B cell (primary cell): ENCODE measurements around the gene PPP6R3. TPM values are rescaled to one million over a fixed set of nuclear protein-coding genes. Genes with fewer than 3 reads are reported as not detected.

Experiments used
- ATAC-seq: fragments of 200-7000 bp; cut with Tn5 transposase; one replicate; pipeline ENCODE4 v1.10.0; 2021; ENCODE audit warnings: low read depth, mild to moderate bottlenecking, moderate number of reproducible peaks, moderate library complexity
- CTCF ChIA-PET: fragments of 350-600 bp; sonication (Branson Sonifier 250); formaldehyde crosslinking; loops from one replicate; lab custom pipeline; 2021; ENCODE audit warnings: antibody characterized with exemption, inconsistent platforms; lab: Charles Lee
- POLR2A ChIA-PET: fragments of 350-600 bp; sonication (Branson Sonifier 250); formaldehyde crosslinking; loops from one replicate; lab custom pipeline; 2021; ENCODE audit warnings: antibody characterized with exemption; lab: Charles Lee
- DNase-seq: peaks from one replicate; pipeline ENCODE4 v3.0.0; 2013
- H2AFZ ChIP-seq: 2 replicates; pipeline ENCODE4 v1.6.1; 2012; ENCODE audit warnings: mild to moderate bottlenecking, low read depth, low read length; ENCODE audit not compliant: insufficient read depth, poor library complexity, severe bottlenecking
- H3K27ac ChIP-seq, 2 donors: 1 replicate in 1 of 2; 2 replicates in 1 of 2; pipeline ENCODE4 v1.5.1; 2012 to 2013; ENCODE audit warnings: low read length in 2 of 2, mild to moderate bottlenecking in 2 of 2, moderate library complexity in 1 of 2
- H3K27me3 ChIP-seq, 4 experiments: fragments of 200-600 bp in 1 of 4; sonication (generic) in 1 of 4; replicated peaks in 1 of 4; 1 replicate in 2 of 4; 2 replicates in 2 of 4; pipeline versions ENCODE4 v1.6.1 to v1.7.0; 2013 to 2016; ENCODE audit warnings: low read length in 3 of 4, mild to moderate bottlenecking in 2 of 4, mixed read lengths in 1 of 4, moderate library complexity in 1 of 4; ENCODE audit not compliant: insufficient read depth in 4 of 4, control insufficient read depth in 3 of 4; ENCODE audit errors: control extremely low read depth in 1 of 4
- H3K36me3 ChIP-seq, 2 experiments: replicated peaks in 1 of 2; 1 replicate in 1 of 2; 2 replicates in 1 of 2; pipeline versions ENCODE4 v1.6.1 to v1.7.1; 2013; ENCODE audit warnings: low read length in 1 of 2; ENCODE audit not compliant: insufficient read depth in 2 of 2, control insufficient read depth in 1 of 2; ENCODE audit errors: control extremely low read depth in 1 of 2, extremely low read depth in 1 of 2
- H3K4me1 ChIP-seq, 2 donors: fragments of 200-600 bp in 1 of 2; sonication (generic) in 1 of 2; 1 replicate in 1 of 2; 2 replicates in 1 of 2; pipeline versions ENCODE4 v1.5.1 to v1.6.1; 2013 to 2017; ENCODE audit warnings: low read length in 2 of 2; ENCODE audit not compliant: control insufficient read depth in 2 of 2, insufficient read depth in 2 of 2
- H3K4me2 ChIP-seq: replicated peaks from 2 replicates; pipeline ENCODE3; 2012; ENCODE audit warnings: mild to moderate bottlenecking, low read depth, low read length; ENCODE audit not compliant: poor library complexity, severe bottlenecking
- H3K4me3 ChIP-seq, 5 experiments: fragments of 200-600 bp in 1 of 5; sonication (generic) in 1 of 5; 1 replicate in 3 of 5; 2 replicates in 2 of 5; pipeline versions ENCODE4 v1.5.1 to v1.7.0; 2011 to 2016; ENCODE audit warnings: low read length in 4 of 5, mild to moderate bottlenecking in 4 of 5, low read depth in 2 of 5, control low read depth in 1 of 5, moderate library complexity in 1 of 5; ENCODE audit not compliant: insufficient read depth in 1 of 5; ENCODE audit errors: control extremely low read depth in 1 of 5, extremely low read depth in 1 of 5
- H3K79me2 ChIP-seq: fragments of 200-600 bp; sonication (generic); one replicate; pipeline ENCODE4 v1.6.0; 2016; ENCODE audit warnings: low read length; ENCODE audit not compliant: control insufficient read depth, insufficient read depth
- H3K9ac ChIP-seq: fragments of 200-600 bp; sonication (generic); 2 replicates; pipeline ENCODE4 v1.6.1; 2017; ENCODE audit warnings: mild to moderate bottlenecking, low read length, moderate library complexity
- H3K9me3 ChIP-seq, 3 donors: one replicate each; pipeline versions ENCODE4 v1.6.1 to v1.7.1; 2013; ENCODE audit warnings: low read length in 2 of 3; ENCODE audit not compliant: control insufficient read depth in 2 of 3, insufficient read depth in 1 of 3; ENCODE audit errors: control extremely low read depth in 1 of 3
- H4K20me1 ChIP-seq: 2 replicates; pipeline ENCODE4 v1.6.0; 2012; ENCODE audit warnings: mild to moderate bottlenecking, low read length; ENCODE audit not compliant: insufficient read depth, control insufficient read depth, poor library complexity, severe bottlenecking
- H3K27ac Mint-ChIP-seq: one replicate; pipeline ENCODE4 v1.8.0; 2021; ENCODE audit warnings: mixed read lengths
- H3K27me3 Mint-ChIP-seq: one replicate; pipeline ENCODE4 v1.8.0; 2021; ENCODE audit warnings: mixed read lengths
- H3K4me1 Mint-ChIP-seq: one replicate; pipeline ENCODE4 v1.8.0; 2021; ENCODE audit warnings: mixed read lengths
- H3K4me3 Mint-ChIP-seq: one replicate; pipeline ENCODE4 v1.8.0; 2021; ENCODE audit warnings: mixed read lengths
- H3K9me3 Mint-ChIP-seq: one replicate; pipeline ENCODE4 v1.8.0; 2022; ENCODE audit warnings: mixed read lengths; ENCODE audit not compliant: insufficient read depth
- CTCF ChIP-seq: fragments of 200-600 bp; IDR thresholded peaks from one replicate; pipeline ENCODE4 v1.8.0; 2022; ENCODE audit warnings: antibody characterized with exemption, mild to moderate bottlenecking
- EZH2 ChIP-seq: IDR thresholded peaks from 2 replicates; pipeline ENCODE4 v1.6.1; 2012; ENCODE audit warnings: borderline replicate concordance, low read depth, mild to moderate bottlenecking, moderate library complexity, low read length; ENCODE audit not compliant: insufficient read depth, poor library complexity, severe bottlenecking
- WGBS: methylation state at CpG from one replicate; pipeline ENCODE4 v1.1.5; 2013; ENCODE audit warnings: missing lambda C conversion rate; ENCODE audit not compliant: insufficient coverage; 5-methylcytosine and 5-hydroxymethylcytosine counted together
- intact Hi-C: fragments of 100-400 bp; cut with micrococcal nuclease; formaldehyde crosslinking; loops from one replicate; pipeline ENCODE4 v1.10.0; 2022
- polyA plus RNA-seq: library from polyadenylated mRNA; depleted of rRNA; stranded (reverse); fragments of >200 nt; gene quantifications from 2 replicates; pipeline ENCODE4 v1.2.3, GENCODE V29; 2012
- total RNA-seq, 2 donors: library from RNA; stranded (reverse); fragments of 120-200 nt in 1 of 2; gene quantifications; 1 replicate in 1 of 2; 2 replicates in 1 of 2; pipeline versions ENCODE4 v1.2.3 to v1.2.4, GENCODE V29; 2013 to 2022

Gene PPP6R3
- total and polyA plus RNA-seq, 2 donors (not counting 1 experiment from before 2014, with no cell fraction given) = 48.5 to 159 TPM

- Histone ChIP-seq H3K9me3 (no peaks in the 10 kb centered on the region), H3K9ac (no peak overlapping the region), H3K36me3 (peaks cover 6 to 71% of the 10 kb centered on the region in 2 experiments), H3K4me1 (no peaks in the 10 kb centered on the region), H2AFZ (no peak overlapping the region), H3K27me3 (no peaks in the 10 kb centered on the region), H3K4me3 (no peak overlapping the region), H3K27ac (no peak overlapping the region), H3K4me2 (no peak overlapping the region), H4K20me1 (peaks cover 84% of the 10 kb centered on the region), H3K79me2 (peaks cover 93% of the 10 kb centered on the region)
- ATAC-seq = no peak
- 93% methylated on average over 8 of the region's 8 CpGs for WGBS
- ChIA-PET POLR2A (no interaction called here), CTCF (no interaction called here)
- DNase-seq = no peak
- intact Hi-C loops = no loop called here
- TF ChIP-seq CTCF (no peak), EZH2 (no peak)
- H3K9me3 Mint-ChIP-seq = no peaks in the 10 kb centered on the region
- no peak overlapping the region for H3K27ac Mint-ChIP-seq
- H3K27me3 Mint-ChIP-seq = no peaks in the 10 kb centered on the region
- peaks cover 18% of the 10 kb centered on the region for H3K4me1 Mint-ChIP-seq
- no peak overlapping the region for H3K4me3 Mint-ChIP-seq
Measured at GRCh38 chr11:68535098-68535497, 74.5 kb downstream of the PPP6R3 start.

- POLR2A ChIA-PET = no interaction called here
- ATAC-seq (no peak), DNase-seq (no peak)
- H3K4me2 ChIP-seq = no peak overlapping the region
- H3K4me1 ChIP-seq = no peaks in the 10 kb centered on the region
- H3K9me3 ChIP-seq = no peaks in the 10 kb centered on the region
- H3K4me3 ChIP-seq = no peak overlapping the region
- H3K9ac ChIP-seq = no peak overlapping the region
- CTCF ChIA-PET = no interaction called here
- no peaks in the 10 kb centered on the region for H3K27me3 Mint-ChIP-seq
- H3K27me3 ChIP-seq = no peaks in the 10 kb centered on the region
- peaks cover 20% of the 10 kb centered on the region for H3K4me1 Mint-ChIP-seq
- intact Hi-C loops = no loop called here
- peaks cover 80% of the 10 kb centered on the region for H4K20me1 ChIP-seq
- H2AFZ ChIP-seq = no peak overlapping the region
- H3K9me3 Mint-ChIP-seq = no peaks in the 10 kb centered on the region
- 100% methylated on average over 1 of the region's 2 CpGs for WGBS
- H3K4me3 Mint-ChIP-seq = no peak overlapping the region
- TF ChIP-seq CTCF = no peak
- no peak for TF ChIP-seq EZH2
- no peak overlapping the region for H3K27ac Mint-ChIP-seq
- H3K27ac ChIP-seq = no peak overlapping the region
- H3K36me3 ChIP-seq = peaks cover 6 to 76% of the 10 kb centered on the region in 2 experiments
- H3K79me2 ChIP-seq = peaks cover 87% of the 10 kb centered on the region
Measured at GRCh38 chr11:68536706-68537105, 76.2 kb downstream of the PPP6R3 start.
